HEK293 (cell line): ENCODE measurements around the gene KRT13.

Experiments
- KLF16 ChIP-seq: fragments of 450-650 bp; formaldehyde crosslinking; IDR thresholded peaks from 2 replicates; pipeline ENCODE4 v1.5.1; 2017; ENCODE audit warnings: missing biosample characterization, missing genetic modification characterization
- KLF9 ChIP-seq: fragments of 450-650 bp; formaldehyde crosslinking; IDR thresholded peaks from 2 replicates; pipeline ENCODE4 v1.5.1; 2016; ENCODE audit warnings: missing biosample characterization, missing genetic modification characterization, low read depth
- WT1 ChIP-seq: fragments of 450-650 bp; formaldehyde crosslinking; IDR thresholded peaks from 2 replicates; pipeline ENCODE4 v1.5.1; 2016; ENCODE audit warnings: missing biosample characterization, missing genetic modification characterization
- ZBTB20 ChIP-seq: fragments of 450-650 bp; formaldehyde crosslinking; IDR thresholded peaks from 2 replicates; pipeline ENCODE4 v1.5.1; 2016; ENCODE audit warnings: missing biosample characterization, missing genetic modification characterization
- ZBTB8A ChIP-seq: fragments of 450-650 bp; formaldehyde crosslinking; IDR thresholded peaks from 2 replicates; pipeline ENCODE4 v1.5.1; 2016; ENCODE audit warnings: missing biosample characterization, missing genetic modification characterization
- ZNF138 ChIP-seq: fragments of 450-650 bp; formaldehyde crosslinking; IDR thresholded peaks from 2 replicates; pipeline ENCODE4 v1.5.1; 2016; ENCODE audit warnings: missing biosample characterization, missing genetic modification characterization, borderline replicate concordance
- ZNF658 ChIP-seq: fragments of 450-650 bp; formaldehyde crosslinking; IDR thresholded peaks from 2 replicates; pipeline ENCODE4; 2016; ENCODE audit warnings: missing biosample characterization, missing genetic modification characterization
- ZSCAN30 ChIP-seq: fragments of 450-650 bp; IDR thresholded peaks from 2 replicates; pipeline ENCODE4 v1.5.1; 2018; ENCODE audit warnings: missing biosample characterization, mild to moderate bottlenecking, missing genetic modification characterization, moderate library complexity
- TF ChIP-seq, protein P1 (sequence below): fragments of 450-650 bp; formaldehyde crosslinking; IDR thresholded peaks from 2 replicates; pipeline ENCODE4 v1.5.1; 2016; ENCODE audit warnings: missing biosample characterization, missing genetic modification characterization
- TF ChIP-seq, protein P2 (sequence below): fragments of 450-650 bp; formaldehyde crosslinking; IDR thresholded peaks from 2 replicates; pipeline ENCODE4 v1.5.1; 2016; ENCODE audit warnings: missing biosample characterization, missing genetic modification characterization
- TF ChIP-seq, protein P3 (sequence below): fragments of 450-650 bp; formaldehyde crosslinking; IDR thresholded peaks from 2 replicates; pipeline ENCODE4 v1.5.1; 2016; ENCODE audit warnings: missing biosample characterization, missing genetic modification characterization

DNA sequence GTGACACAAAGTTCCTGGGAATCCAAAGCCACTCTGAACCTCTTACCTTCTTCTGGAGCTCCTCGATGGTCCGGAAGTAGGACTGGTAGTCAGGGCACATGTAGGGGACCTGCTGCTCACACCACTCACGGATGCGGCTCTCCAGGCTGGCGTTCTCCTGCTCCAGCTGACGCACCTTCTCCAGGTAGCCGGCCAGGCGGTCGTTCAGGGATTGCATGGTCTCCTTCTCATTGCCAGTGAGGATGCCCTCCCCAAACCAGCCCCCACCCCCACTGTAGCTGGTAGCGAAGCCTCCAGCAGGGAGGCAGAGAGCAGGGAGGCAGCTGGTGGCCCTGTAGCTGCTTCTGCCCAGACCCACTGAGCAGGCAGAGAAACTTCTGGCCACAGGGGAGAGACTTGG, 24.8 kb downstream of the KRT13 start:
- TF ChIP-seq ZNF658 (tag by site-specific recombination) (no peak), WT1 (tag by site-specific recombination) (no peak), KLF16 (tag by site-specific recombination) (no peak), ZSCAN30 (tag by site-specific recombination) (no peak), KLF9 (tag by site-specific recombination) (no peak), ZBTB8A (tag by site-specific recombination) (no peak), ZBTB20 (tag by site-specific recombination) (no peak), ZNF138 (no peak)
- TF ChIP-seq, protein P1, sequence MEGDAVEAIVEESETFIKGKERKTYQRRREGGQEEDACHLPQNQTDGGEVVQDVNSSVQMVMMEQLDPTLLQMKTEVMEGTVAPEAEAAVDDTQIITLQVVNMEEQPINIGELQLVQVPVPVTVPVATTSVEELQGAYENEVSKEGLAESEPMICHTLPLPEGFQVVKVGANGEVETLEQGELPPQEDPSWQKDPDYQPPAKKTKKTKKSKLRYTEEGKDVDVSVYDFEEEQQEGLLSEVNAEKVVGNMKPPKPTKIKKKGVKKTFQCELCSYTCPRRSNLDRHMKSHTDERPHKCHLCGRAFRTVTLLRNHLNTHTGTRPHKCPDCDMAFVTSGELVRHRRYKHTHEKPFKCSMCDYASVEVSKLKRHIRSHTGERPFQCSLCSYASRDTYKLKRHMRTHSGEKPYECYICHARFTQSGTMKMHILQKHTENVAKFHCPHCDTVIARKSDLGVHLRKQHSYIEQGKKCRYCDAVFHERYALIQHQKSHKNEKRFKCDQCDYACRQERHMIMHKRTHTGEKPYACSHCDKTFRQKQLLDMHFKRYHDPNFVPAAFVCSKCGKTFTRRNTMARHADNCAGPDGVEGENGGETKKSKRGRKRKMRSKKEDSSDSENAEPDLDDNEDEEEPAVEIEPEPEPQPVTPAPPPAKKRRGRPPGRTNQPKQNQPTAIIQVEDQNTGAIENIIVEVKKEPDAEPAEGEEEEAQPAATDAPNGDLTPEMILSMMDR, result no peak
- TF ChIP-seq, protein P2, sequence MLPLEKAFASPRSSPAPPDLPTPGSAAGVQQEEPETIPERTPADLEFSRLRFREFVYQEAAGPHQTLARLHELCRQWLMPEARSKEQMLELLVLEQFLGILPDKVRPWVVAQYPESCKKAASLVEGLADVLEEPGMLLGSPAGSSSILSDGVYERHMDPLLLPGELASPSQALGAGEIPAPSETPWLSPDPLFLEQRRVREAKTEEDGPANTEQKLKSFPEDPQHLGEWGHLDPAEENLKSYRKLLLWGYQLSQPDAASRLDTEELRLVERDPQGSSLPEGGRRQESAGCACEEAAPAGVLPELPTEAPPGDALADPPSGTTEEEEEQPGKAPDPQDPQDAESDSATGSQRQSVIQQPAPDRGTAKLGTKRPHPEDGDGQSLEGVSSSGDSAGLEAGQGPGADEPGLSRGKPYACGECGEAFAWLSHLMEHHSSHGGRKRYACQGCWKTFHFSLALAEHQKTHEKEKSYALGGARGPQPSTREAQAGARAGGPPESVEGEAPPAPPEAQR, result no peak
- TF ChIP-seq, protein P3, sequence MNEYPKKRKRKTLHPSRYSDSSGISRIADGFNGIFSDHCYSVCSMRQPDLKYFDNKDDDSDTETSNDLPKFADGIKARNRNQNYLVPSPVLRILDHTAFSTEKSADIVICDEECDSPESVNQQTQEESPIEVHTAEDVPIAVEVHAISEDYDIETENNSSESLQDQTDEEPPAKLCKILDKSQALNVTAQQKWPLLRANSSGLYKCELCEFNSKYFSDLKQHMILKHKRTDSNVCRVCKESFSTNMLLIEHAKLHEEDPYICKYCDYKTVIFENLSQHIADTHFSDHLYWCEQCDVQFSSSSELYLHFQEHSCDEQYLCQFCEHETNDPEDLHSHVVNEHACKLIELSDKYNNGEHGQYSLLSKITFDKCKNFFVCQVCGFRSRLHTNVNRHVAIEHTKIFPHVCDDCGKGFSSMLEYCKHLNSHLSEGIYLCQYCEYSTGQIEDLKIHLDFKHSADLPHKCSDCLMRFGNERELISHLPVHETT (tag by site-specific recombination), result no peak
